ENCODE data around the gene RAB5B.
"Not testable (repeated sequence)": the region's sequence is repeated elsewhere in the genome, so short reads cannot be mapped to it uniquely, and the experiment has no call there.

The RAB5B gene

DNA sequence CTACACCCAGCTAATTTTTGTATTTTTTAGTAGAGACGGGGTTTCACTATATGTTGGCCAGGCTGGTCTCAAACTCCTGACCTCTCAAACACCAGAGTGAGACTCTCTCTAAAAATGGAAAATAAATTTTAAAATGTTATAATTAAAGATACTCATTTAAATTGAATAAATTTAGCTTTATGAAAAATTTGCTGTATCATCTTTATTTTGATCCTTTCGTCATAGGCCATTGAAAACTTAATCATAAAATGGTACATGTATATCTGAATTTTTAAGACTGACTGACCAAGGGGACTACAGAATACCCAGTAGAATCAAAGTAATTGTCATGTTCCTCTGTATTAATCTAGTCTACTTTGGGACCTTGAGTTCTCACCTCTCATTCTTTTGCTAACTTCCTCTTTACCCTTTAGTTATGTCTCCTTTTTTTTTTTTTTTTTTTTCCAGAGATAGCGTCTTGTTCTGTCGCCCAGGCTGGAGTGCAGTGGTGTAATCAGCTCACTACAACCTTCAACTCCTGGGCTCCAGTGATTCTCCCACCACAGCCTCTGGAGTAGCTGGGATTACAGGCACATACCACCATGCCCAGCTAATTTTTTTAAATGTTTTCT is 9.5 kb downstream of the RAB5B start:
- DNase-seq (ENCODE audit: insufficient read length, low spot score) (no peak), FAIRE-seq (no peak)
- no peak for TF ChIP-seq POLR2A (IDR thresholded peaks at IDR 0.05; ENCODE audit: low read depth, low read length)

DNA sequence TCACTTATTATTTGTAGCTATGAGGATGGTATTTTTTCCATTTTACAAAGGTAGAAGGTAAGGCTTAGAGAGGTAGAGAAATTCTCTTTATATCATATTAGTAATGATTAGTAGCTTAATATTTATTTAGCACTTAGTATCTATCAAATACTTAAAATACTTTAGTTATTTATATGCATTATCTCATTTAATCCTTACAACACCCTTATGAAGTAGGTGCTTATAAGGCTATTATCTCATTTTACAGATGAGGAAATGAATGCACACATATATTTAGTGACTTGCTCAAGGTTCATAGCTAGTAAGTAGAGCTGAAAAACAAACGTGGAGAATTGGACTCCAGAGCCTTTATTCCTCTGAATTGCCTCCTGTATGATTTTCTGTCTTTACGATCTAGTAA is 11.0 kb downstream of the RAB5B start:
- no peak for FAIRE-seq
- no peak for DNase-seq (ENCODE audit: insufficient read length, low spot score)
- TF ChIP-seq POLR2A (IDR thresholded peaks at IDR 0.05; ENCODE audit: low read depth, low read length) = no peak

DNA sequence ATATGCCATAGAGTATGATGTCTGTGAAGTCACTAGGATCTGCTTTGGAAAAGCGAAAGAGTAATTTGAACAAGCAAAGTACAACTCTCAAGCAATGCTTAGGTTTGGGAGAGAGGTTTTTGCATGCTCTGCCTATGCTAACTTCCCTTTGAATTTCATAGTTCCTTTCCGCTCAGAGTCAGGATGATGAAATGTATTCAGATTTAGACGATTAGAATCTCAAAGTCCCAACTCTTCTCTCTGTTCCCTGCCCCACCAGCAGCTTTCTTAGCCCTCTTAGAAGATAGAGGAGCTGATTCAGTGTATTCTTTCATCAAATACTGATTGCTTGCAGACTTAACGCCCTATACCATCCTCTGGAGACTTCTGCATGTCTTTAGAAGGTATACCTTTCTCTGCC is 11.5 kb downstream of the RAB5B start:
- DNase-seq (ENCODE audit: insufficient read length, low spot score) = no peak
- TF ChIP-seq POLR2A (IDR thresholded peaks at IDR 0.05; ENCODE audit: low read depth, low read length) = no peak
- FAIRE-seq = no peak

DNA sequence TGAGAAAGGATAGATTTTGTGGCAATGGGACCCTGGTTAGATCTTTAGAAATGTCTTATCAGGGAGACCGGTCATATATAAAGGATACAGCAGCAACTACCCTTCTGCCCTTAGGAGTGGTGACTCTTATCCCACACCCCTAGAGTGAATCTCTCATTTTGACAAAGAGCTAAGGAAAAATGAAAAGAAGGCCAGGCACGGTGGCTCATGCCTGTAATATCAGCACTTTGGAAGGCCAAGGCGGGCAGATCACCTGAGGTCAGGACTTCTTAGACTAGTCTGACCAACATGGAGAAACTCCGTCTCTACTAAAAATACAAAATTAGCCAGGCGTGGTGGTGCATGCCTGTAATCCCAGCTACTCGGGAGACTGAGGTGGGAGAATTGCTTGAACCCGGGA is 12.1 kb downstream of the RAB5B start:
- not testable (repeated sequence) for DNase-seq (ENCODE audit: insufficient read length, low spot score); FAIRE-seq

DNA sequence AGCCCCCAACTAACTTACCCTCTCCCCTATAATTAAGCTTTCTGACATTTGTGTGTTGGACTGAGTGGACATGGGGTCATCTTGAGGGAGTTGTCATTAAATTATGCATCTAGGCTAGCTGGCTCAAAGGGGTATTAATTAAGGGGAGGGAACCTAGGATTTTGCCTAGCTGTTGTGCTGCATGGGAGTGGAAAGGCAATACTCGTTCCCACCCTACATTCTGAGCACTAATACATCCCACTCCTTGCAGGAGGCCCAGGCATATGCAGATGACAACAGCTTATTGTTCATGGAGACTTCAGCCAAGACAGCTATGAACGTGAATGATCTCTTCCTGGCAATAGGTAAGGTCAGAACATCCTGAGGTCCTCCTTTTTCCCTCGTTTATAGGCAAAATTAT is 17.2 kb downstream of the RAB5B start:
- no peak for FAIRE-seq
- TF ChIP-seq POLR2A (IDR thresholded peaks at IDR 0.05; ENCODE audit: low read depth, low read length) = no peak
- DNase-seq (ENCODE audit: insufficient read length, low spot score) = no peak

DNA sequence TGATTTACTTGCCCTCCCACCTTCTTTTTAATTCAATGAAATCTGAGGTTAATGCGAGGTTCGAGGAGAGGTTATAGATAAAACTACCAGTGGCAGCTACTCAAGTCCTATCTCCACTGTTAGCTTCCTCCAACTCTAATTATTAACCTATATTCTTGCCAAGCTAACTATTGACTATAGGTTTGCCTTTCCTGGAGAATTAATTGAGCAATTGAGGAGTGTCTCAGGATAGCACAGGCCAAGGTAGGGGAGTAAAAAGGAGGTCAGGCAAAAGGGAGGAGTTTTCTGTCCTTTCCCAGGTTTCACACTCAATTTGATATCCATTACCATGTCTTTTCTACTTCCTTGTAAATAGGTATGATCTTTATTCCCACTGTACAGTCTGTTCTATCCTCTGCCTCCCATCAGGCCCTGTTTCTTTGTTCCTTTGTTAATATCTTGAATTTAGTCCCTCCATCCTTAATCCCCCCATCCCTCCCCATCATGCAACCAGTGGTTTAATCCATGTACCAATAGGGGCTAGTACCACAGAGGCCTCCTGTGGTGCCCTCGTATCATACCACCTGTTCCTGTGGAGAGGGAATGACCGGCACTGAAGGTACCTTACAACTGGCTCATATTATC is 19.5 kb downstream of the RAB5B start:
- no peak for TF ChIP-seq POLR2A (IDR thresholded peaks at IDR 0.05; ENCODE audit: low read depth, low read length)
- no peak for FAIRE-seq
- DNase-seq (ENCODE audit: insufficient read length, low spot score) = no peak

DNA sequence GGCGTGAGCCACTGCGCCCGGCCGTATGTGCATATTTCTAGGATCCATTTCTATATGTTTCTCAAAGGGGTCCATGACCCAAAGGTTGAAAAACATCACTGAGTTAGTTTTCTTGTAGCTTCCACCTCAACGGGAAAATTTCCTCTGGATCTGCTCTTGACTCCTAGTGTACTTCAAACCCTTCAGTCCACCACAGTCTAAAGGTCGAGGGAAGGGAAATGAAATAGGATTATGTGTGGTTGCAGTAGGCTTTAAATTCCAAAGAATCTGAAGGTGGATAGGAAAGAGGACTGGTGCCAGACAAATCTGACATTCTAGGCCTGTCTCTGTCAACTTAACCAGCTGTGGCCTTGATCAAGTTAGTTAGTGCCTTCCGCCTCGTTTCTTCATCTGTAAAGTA is 21.5 kb downstream of the RAB5B start:
- no peak for FAIRE-seq
- TF ChIP-seq POLR2A (IDR thresholded peaks at IDR 0.05; ENCODE audit: low read depth, low read length) = no peak
- DNase-seq (ENCODE audit: insufficient read length, low spot score) = no peak

DNA sequence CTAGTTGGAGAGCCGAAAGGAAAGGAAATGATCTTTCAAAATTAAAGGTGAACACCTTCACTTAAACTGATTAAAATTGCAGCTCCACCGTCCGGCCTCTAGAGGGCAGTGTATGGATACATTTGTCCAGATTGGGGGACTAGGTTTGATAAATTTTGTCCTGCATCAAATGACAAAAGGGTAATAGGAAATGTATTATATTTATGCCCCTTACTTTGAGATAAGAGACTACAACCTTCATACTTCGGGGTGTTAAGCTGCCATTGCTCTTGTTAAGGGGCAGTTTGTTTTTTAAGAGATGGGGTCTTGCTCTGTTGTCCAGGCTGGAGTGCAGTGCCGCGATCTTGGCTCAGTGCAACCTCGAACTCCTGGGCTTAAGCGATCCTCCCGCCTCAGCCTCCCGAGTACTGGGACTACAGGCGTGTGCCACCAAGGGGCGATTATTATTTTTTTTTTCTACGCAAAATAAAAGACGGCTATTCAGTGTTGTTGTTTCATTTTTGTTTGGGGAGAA is 22.4 kb downstream of the RAB5B start:
- FAIRE-seq (no peak), DNase-seq (ENCODE audit: insufficient read length, low spot score) (peak; percentile 27)
- TF ChIP-seq POLR2A (IDR thresholded peaks at IDR 0.05; ENCODE audit: low read depth, low read length) = no peak

DNA sequence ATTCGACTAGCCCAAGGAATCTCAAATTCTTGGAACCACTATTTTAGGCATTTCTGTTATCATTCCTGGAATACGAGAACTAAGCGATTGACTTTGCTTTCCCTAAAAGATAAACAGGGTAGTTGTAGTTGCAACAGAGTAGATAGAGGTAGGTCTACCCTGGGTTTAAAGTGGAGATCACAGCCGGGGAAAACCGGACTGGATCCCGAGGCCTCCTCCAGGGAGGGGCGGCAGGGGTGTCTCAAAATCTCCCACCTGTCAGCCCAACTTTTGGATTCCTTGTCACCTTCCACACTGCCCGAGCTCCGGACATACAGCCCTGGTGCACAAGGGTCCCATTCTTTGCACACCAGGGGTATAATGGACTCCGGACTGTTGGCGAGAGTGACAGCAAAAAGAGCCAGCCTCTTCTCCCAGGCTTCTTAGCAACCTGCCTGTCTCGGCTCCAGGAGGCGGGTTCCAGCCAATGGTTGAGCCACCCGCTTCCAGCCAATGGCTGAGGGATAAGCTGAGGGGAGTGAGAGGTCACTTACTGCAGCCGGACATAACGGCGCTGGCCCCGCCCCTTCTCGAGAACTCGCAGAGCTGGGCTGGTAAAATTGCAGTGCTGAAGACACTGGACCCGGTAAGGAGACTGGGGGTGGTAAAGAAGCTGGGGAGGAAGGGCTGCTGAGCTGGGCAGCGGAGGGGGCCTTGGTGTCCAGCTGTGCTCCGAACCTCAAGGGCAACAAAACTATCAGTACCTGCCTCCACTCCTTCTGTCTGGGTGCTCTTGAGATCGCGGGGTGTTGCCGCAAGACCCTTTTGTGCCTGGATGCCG is 23.0 kb downstream of the RAB5B start, which contains the start of gene SUOX:
TSS of gene SUOX (plus strand) at position 562 of the 820 bp plus-strand sequence. CDS start 4,946 bp downstream, outside the sequence.
- peak; percentile 23; the same call in 1 of the 2 replicates for TF ChIP-seq POLR2A (IDR thresholded peaks at IDR 0.05; ENCODE audit: low read depth, low read length)
- DNase-seq (ENCODE audit: insufficient read length, low spot score) (peak; percentile 98), FAIRE-seq (peak; percentile 84)

DNA sequence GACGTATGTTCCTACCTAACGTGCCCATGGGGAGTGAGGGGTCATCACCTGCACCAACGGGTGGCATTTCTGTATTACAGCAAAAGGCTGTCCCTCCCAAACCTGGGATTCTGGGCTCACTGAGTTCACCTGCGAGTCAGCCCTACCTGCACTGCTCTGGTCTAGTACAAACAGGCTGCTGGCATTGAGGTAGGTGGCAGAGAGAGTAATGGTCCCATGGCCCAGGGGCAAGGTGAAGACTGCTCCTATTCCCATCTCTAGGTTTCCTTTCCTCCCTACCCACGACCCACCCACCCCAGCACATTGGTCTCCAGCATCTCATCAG is 23.6 kb downstream of the RAB5B start:
- DNase-seq (ENCODE audit: insufficient read length, low spot score) (no peak), FAIRE-seq (no peak)
- no peak for TF ChIP-seq POLR2A (IDR thresholded peaks at IDR 0.05; ENCODE audit: low read depth, low read length)

DNA sequence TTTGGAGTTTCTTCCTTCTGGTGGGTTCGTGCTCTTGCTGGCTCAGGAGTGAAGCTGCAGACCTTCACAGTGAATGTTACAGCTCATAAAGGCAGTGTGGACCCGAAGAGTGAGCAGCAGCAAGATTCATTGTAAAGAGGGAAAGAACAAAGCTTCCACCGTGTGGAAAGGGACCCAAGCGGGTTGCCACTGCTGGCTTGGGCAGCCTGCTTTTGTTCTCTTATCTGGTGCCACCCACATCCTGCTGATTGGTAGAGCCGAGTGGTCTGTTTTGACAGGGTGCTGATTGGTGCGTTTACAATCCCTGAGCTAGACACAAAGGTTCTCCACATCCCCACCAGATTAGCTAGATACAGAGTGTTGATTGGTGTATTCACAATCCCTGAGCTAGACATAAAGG is 25.6 kb downstream of the RAB5B start:
- FAIRE-seq; DNase-seq (ENCODE audit: insufficient read length, low spot score): not testable (repeated sequence)

DNA sequence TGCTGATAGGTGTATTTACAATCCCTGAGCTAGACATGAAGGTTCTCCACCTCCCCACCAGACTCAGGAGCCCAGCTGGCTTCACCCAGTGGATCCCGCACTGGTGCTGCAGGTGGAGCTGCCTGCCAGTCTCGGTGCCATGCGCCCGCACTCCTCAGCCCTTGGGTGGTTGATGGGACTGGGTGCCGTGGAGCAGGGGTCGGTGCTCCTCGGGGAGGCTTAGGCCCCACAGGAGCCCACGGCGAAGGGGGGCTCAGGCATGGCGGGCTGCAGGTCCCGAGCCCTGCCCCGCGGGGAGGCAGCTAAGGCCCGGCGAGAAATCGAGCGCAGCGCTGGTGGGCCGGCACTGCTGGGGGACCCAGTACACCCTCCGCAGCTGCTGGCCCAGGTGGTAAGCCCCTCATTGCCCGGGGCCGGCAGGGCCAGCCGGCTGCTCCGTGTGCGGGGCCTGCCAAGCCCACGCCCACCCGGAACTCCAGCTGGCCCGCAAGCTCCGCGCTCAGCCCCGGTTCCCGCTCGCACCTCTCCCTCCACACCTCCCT is 26.2 kb downstream of the RAB5B start:
- not testable (repeated sequence) for DNase-seq (ENCODE audit: insufficient read length, low spot score); FAIRE-seq

DNA sequence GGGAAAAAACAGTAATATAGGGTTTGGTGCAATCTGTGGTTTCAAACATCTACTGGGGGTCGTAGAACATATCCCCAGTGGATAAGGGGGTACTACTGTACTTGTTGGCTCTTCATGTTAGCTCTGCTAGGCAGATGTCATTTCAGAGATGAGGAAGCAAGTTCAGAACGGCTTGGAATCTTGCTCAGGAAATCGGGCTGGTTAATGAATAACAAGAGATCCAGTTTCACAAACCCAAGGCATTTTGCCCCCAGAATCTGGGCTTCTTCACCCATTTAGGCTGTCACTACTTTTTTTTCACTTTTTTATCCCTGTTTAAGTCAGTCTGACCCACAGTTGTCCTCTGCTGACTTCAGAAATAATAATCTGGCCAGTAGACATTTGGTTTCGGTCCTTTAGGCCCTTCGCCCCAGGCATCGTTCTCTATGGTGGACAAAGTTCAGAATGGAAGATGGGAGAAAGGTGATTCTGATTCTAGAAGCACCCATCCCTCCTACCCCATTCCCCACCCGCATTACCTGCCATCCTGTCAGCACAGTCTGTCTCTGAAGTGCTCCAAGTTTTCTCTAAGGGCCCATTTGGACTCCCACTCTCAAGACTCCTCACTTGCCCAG is 27.7 kb downstream of the RAB5B start:
- FAIRE-seq = no peak
- TF ChIP-seq POLR2A (IDR thresholded peaks at IDR 0.05; ENCODE audit: low read depth, low read length) = no peak
- DNase-seq (ENCODE audit: insufficient read length, low spot score) = no peak

DNA sequence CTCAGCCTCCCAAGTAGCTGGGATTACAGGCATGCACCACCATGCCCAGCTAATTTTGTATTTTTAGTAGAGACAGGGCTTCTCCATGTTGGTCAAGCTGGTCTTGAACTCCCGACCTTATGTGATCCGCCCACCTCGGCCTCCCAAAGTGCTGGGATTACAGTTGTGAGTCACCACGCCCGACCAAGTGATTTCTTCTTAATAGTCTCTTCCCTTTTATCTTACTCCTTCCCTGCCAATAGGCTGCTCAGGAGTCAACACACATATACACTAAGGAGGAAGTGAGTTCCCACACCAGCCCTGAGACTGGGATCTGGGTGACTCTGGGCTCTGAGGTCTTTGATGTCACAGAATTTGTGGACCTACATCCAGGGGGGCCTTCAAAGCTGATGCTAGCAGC is 29.5 kb downstream of the RAB5B start:
- FAIRE-seq = not testable (repeated sequence)

More for the DNA sequence above, 29.5 kb downstream of the RAB5B start:
- DNase-seq (ENCODE audit: insufficient read length, low spot score) = not testable (repeated sequence)

Data from H54 (cell line).